Astrocyte (in vitro differentiated cells and primary cell): ENCODE data around the gene INPP5A. TPM values are rescaled to one million over a fixed set of nuclear protein-coding genes. Genes with fewer than 3 reads are reported as not detected.

Experiments
- DNase-seq: peaks from one replicate; pipeline ENCODE4 v3.0.0-alpha.2; 2010; ENCODE audit warnings: low read depth
- FAIRE-seq: peaks from 2 replicates; lab custom pipeline; 2011; peaks lifted over from hg19 to GRCh38; lab: Jason Lieb, UNC
- H2AFZ ChIP-seq: 2 replicates; pipeline ENCODE4 v1.6.0; 2012; ENCODE audit warnings: low read depth, low read length, inconsistent platforms
- H3K27ac ChIP-seq: 2 replicates; pipeline ENCODE4 v1.5.1; 2011; ENCODE audit warnings: low read depth, low read length, inconsistent platforms
- H3K27me3 ChIP-seq: 2 replicates; pipeline ENCODE4 v1.6.0; 2011; ENCODE audit warnings: low read length, inconsistent platforms; ENCODE audit not compliant: insufficient read depth
- H3K36me3 ChIP-seq: 2 replicates; pipeline ENCODE4 v1.5.1; 2011; ENCODE audit warnings: low read length, inconsistent platforms; ENCODE audit not compliant: insufficient read depth
- H3K4me1 ChIP-seq: 2 replicates; pipeline ENCODE4 v1.5.1; 2011; ENCODE audit warnings: low read length, inconsistent platforms; ENCODE audit not compliant: insufficient read depth
- H3K4me2 ChIP-seq: 2 replicates; pipeline ENCODE4 v1.6.0; 2012; ENCODE audit warnings: low read length, inconsistent platforms
- H3K4me3 ChIP-seq: 2 replicates; pipeline ENCODE4 v1.5.1; 2011; ENCODE audit warnings: low read depth, mild to moderate bottlenecking, low read length, inconsistent platforms; ENCODE audit not compliant: insufficient read depth
- H3K79me2 ChIP-seq: 2 replicates; pipeline ENCODE4 v1.6.0; 2012; ENCODE audit warnings: mild to moderate bottlenecking, low read length, inconsistent platforms; ENCODE audit not compliant: insufficient read depth
- H3K9ac ChIP-seq: 2 replicates; pipeline ENCODE4 v1.6.0; 2012; ENCODE audit warnings: mild to moderate bottlenecking, low read length, inconsistent platforms
- H3K9me3 ChIP-seq: 2 replicates; pipeline ENCODE4 v1.5.1; 2012; ENCODE audit warnings: low read depth, mild to moderate bottlenecking, low read length, inconsistent platforms; ENCODE audit not compliant: insufficient read depth
- H4K20me1 ChIP-seq: 2 replicates; pipeline ENCODE4 v1.6.0; 2012; ENCODE audit warnings: low read length, inconsistent platforms; ENCODE audit not compliant: insufficient read depth
- H3K27ac Mint-ChIP-seq: one replicate; pipeline ENCODE4 v1.8.0; 2021; ENCODE audit warnings: mild to moderate bottlenecking, mixed read lengths; ENCODE audit not compliant: unreplicated experiment
- H3K27me3 Mint-ChIP-seq: one replicate; pipeline ENCODE4 v1.8.0; 2021; ENCODE audit warnings: low read depth, mixed read lengths; ENCODE audit not compliant: unreplicated experiment
- H3K36me3 Mint-ChIP-seq: one replicate; pipeline ENCODE4 v1.8.0; 2021; ENCODE audit warnings: low read depth, mixed read lengths; ENCODE audit not compliant: unreplicated experiment
- H3K4me1 Mint-ChIP-seq: one replicate; pipeline ENCODE4 v1.8.0; 2021; ENCODE audit warnings: low read depth, mixed read lengths; ENCODE audit not compliant: unreplicated experiment
- H3K4me3 Mint-ChIP-seq: one replicate; pipeline ENCODE4 v1.8.0; 2021; ENCODE audit warnings: mild to moderate bottlenecking, moderate library complexity, mixed read lengths; ENCODE audit not compliant: unreplicated experiment
- H3K9me3 Mint-ChIP-seq: one replicate; pipeline ENCODE4 v1.8.0; 2021; ENCODE audit warnings: mild to moderate bottlenecking, mixed read lengths; ENCODE audit not compliant: unreplicated experiment
- CTCF ChIP-seq: IDR thresholded peaks from 2 replicates; pipeline ENCODE4 v1.5.1; 2011; ENCODE audit warnings: low read depth, mild to moderate bottlenecking, inconsistent platforms, low read length, moderate library complexity; ENCODE audit not compliant: insufficient read depth
- EZH2 ChIP-seq: IDR thresholded peaks from 2 replicates; pipeline ENCODE4 v1.6.1; 2012; ENCODE audit warnings: mild to moderate bottlenecking, low read length, inconsistent platforms; ENCODE audit not compliant: insufficient read depth
- total RNA-seq: library from RNA; stranded (reverse); gene quantifications from 2 replicates; pipeline ENCODE4 v1.2.1, GENCODE V29; 2021

The INPP5A gene
- total RNA-seq, 1 donor from 2014 or later: 39.1 TPM

- Histone ChIP-seq H3K36me3 (no peaks in the 10 kb centered on the region), H4K20me1 (no peaks in the 10 kb centered on the region), H3K4me1 (no peaks in the 10 kb centered on the region), H3K27me3 (peaks cover 16% of the 10 kb centered on the region), H3K27ac (no peak overlapping the region), H3K9ac (no peak overlapping the region), H3K4me2 (no peak overlapping the region), H3K9me3 (no peaks in the 10 kb centered on the region), H3K79me2 (no peaks in the 10 kb centered on the region), H2AFZ (no peak overlapping the region), H3K4me3 (no peak overlapping the region)
- H3K4me1 Mint-ChIP-seq: no peaks in the 10 kb centered on the region
- DNase-seq (no peak), FAIRE-seq (no peak)
- peaks cover 61% of the 10 kb centered on the region for H3K27me3 Mint-ChIP-seq
- H3K27ac Mint-ChIP-seq: no peak overlapping the region
- no peaks in the 10 kb centered on the region for H3K36me3 Mint-ChIP-seq
- no peaks in the 10 kb centered on the region for H3K9me3 Mint-ChIP-seq
- H3K4me3 Mint-ChIP-seq: no peak overlapping the region
- no peak for TF ChIP-seq EZH2
- TF ChIP-seq CTCF: no peak
Measured at GRCh38 chr10:132502544-132503300, 34.9 kb upstream of the INPP5A start.

GRCh38 chr10:132503581-132504421, 33.8 kb upstream of the INPP5A start:
- no peaks in the 10 kb centered on the region for H3K36me3 ChIP-seq
- no peak overlapping the region for H3K4me2 ChIP-seq
- Mint-ChIP-seq H3K27me3 (peaks cover 65% of the 10 kb centered on the region), H3K36me3 (no peaks in the 10 kb centered on the region), H3K4me3 (no peak overlapping the region), H3K9me3 (no peaks in the 10 kb centered on the region), H3K27ac (no peak overlapping the region), H3K4me1 (no peaks in the 10 kb centered on the region)
- H3K4me3 ChIP-seq: no peak overlapping the region
- TF ChIP-seq EZH2: no peak
- no peak for TF ChIP-seq CTCF
- DNase-seq: no peak
- FAIRE-seq: no peak
- peaks cover 9% of the 10 kb centered on the region for H3K27me3 ChIP-seq
- H3K9me3 ChIP-seq: no peaks in the 10 kb centered on the region
- no peaks in the 10 kb centered on the region for H3K4me1 ChIP-seq
- H3K27ac ChIP-seq: no peak overlapping the region
- H3K9ac ChIP-seq: no peak overlapping the region
- H4K20me1 ChIP-seq: no peaks in the 10 kb centered on the region
- H3K79me2 ChIP-seq: no peaks in the 10 kb centered on the region
- H2AFZ ChIP-seq: no peak overlapping the region
